Uterus (tissue), 4 donors: Measurements from ENCODE around the gene CACNB4. TPM values are rescaled to one million over a fixed set of nuclear protein-coding genes. Genes with fewer than 3 reads are reported as not detected.

Experiments used
- DNase-seq, 2 donors: peaks; one replicate each; pipeline ENCODE4 v3.0.0-alpha.2; 2019 to 2020
- H3K27ac ChIP-seq, 2 donors: fragments of 200-600 bp; sonication (generic); 1 replicate in 1 of 2; 2 replicates in 1 of 2; pipeline ENCODE4 v1.5.1; 2016 to 2018
- H3K27me3 ChIP-seq, 2 donors: fragments of 200-600 bp; sonication (generic); one replicate each; pipeline ENCODE4 v1.5.1; 2018 to 2019; ENCODE audit warnings: control low read depth in 1 of 2
- H3K36me3 ChIP-seq, 2 donors: fragments of 200-600 bp; sonication (generic); one replicate each; pipeline ENCODE4 v1.5.1; 2019; ENCODE audit warnings: control low read depth in 1 of 2
- H3K4me1 ChIP-seq, 2 donors: fragments of 200-600 bp; sonication (generic); one replicate each; pipeline ENCODE4 v1.5.1; 2018 to 2019; ENCODE audit warnings: control low read depth in 1 of 2
- H3K4me3 ChIP-seq, 2 donors: fragments of 200-600 bp; sonication (generic); 1 replicate in 1 of 2; 2 replicates in 1 of 2; pipeline ENCODE4 v1.5.1; 2018 to 2019; ENCODE audit warnings: mild to moderate bottlenecking in 1 of 2
- H3K9me3 ChIP-seq, 2 donors: fragments of 200-600 bp; sonication (generic); one replicate each; pipeline ENCODE4 v1.5.1; 2019; ENCODE audit warnings: control low read depth in 1 of 2
- POLR2A ChIP-seq, 2 donors: fragments of 450-650 bp; IDR thresholded peaks; one replicate each; pipeline ENCODE4 v1.6.1; 2016; ENCODE audit warnings: antibody characterized with exemption in 2 of 2, mild to moderate bottlenecking in 1 of 2, moderate library complexity in 1 of 2
- intact Hi-C: fragments of 100-400 bp; cut with DNase I; formaldehyde crosslinking; loops from one replicate; pipeline ENCODE4 v1.15.1; 2023; ENCODE audit warnings: low total_unique reads
- total RNA-seq, 4 donors: library from RNA; depleted of rRNA in 3 of 4; stranded (reverse); fragments of >200 nt in 3 of 4; gene quantifications; one replicate each; pipeline versions ENCODE4 v1.1.0 to v1.2.4, GENCODE V29; 2014 to 2023
- TF ChIP-seq, protein P1 (sequence below), 4 experiments: fragments of 200-600 bp in 2 of 4; fragments of 450-650 bp in 2 of 4; sonication (generic) in 2 of 4; IDR thresholded peaks; one replicate each; pipeline ENCODE4 v1.5.1; 2016 to 2019; ENCODE audit warnings: antibody characterized with exemption in 4 of 4, mild to moderate bottlenecking in 2 of 4, moderate library complexity in 1 of 4
- donor health status: DM: yes; HTN: yes; CAD: no.

Gene CACNB4
- total RNA-seq, 4 donors from 2014 or later = 0.26 to 14.0 (median 1.6) TPM

DNA sequence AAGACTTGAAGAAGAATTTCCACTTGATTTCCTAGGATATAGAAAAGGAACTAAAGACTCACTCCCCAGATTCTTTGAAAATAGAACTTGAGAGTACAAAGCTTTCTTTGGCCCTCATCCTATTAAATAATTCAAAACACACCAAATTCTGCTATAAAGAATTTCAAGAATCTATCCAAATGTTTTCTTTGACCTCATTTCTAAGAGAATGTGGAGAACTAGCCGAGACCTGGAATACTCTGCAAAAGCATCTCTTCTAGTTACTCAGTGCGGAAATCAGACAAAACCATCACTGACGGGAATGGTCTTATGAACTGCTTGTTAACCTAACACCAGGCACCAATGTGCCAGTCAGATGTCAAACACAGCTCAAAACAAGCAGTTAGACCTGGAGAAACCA is 226.4 kb downstream of the CACNB4 start:
- H3K9me3 ChIP-seq = no peaks in the 10 kb centered on the region
- H3K36me3 ChIP-seq = no peaks in the 10 kb centered on the region
- intact Hi-C loops = no loop called here
- no peaks in the 10 kb centered on the region for H3K27me3 ChIP-seq
- TF ChIP-seq, protein P1, sequence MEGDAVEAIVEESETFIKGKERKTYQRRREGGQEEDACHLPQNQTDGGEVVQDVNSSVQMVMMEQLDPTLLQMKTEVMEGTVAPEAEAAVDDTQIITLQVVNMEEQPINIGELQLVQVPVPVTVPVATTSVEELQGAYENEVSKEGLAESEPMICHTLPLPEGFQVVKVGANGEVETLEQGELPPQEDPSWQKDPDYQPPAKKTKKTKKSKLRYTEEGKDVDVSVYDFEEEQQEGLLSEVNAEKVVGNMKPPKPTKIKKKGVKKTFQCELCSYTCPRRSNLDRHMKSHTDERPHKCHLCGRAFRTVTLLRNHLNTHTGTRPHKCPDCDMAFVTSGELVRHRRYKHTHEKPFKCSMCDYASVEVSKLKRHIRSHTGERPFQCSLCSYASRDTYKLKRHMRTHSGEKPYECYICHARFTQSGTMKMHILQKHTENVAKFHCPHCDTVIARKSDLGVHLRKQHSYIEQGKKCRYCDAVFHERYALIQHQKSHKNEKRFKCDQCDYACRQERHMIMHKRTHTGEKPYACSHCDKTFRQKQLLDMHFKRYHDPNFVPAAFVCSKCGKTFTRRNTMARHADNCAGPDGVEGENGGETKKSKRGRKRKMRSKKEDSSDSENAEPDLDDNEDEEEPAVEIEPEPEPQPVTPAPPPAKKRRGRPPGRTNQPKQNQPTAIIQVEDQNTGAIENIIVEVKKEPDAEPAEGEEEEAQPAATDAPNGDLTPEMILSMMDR (IDR thresholded peaks at IDR 0.05) = no peak
- no peak for TF ChIP-seq POLR2A (IDR thresholded peaks at IDR 0.05)
- no peak for DNase-seq
- no peaks in the 10 kb centered on the region for H3K4me1 ChIP-seq
- H3K4me3 ChIP-seq = no peak overlapping the region
- H3K27ac ChIP-seq = no peak overlapping the region

DNA sequence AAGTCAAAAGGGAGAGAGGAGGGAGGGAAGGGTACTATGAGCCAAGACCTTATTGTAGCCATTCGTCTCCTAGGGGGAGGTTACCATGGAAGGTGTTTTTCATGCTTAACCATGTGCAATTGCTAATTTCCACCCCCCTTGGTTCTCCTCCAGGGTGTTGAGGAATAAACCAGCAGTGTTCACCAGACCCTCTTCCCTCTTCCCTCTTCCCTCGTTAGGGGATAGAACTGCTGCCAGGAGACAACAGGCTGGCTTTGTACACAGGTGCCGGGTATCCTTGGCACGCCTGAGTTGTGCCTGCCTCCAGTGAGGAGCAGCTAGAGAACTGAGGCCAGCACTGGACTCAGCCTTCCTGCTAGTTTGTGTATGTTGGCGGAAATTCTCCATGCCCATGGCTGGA is 229.6 kb downstream of the CACNB4 start:
- Histone ChIP-seq H3K4me1 (no peaks in the 10 kb centered on the region), H3K36me3 (no peaks in the 10 kb centered on the region), H3K9me3 (no peaks in the 10 kb centered on the region), H3K27me3 (no peaks in the 10 kb centered on the region), H3K27ac (no peak overlapping the region), H3K4me3 (no peak overlapping the region)
- intact Hi-C loops = no loop called here
- no peak for DNase-seq
- TF ChIP-seq, protein P1 (IDR thresholded peaks at IDR 0.05) = no peak
- TF ChIP-seq POLR2A (IDR thresholded peaks at IDR 0.05) = no peak

DNA sequence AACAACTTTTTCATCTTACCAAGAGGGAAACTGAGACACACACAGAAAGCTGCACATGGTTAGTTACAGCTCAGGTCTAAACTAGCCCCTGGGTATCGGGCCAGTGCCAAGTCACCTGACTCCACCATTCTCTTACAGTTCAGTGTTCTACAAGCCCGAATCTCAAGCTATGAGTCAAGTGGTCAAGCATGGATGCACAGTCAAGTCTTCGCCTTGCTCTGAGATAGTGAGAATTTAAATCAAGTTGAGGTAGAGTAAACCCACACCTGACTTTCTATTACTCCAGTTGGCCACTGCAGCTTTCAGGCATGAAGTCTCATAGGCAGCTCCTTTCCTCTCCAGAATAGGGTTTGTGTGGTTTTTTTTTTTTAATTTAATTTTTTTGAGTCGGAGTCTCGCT is 236.1 kb downstream of the CACNB4 start:
- DNase-seq = no peak
- Histone ChIP-seq H3K27ac (no peak overlapping the region), H3K9me3 (no peaks in the 10 kb centered on the region), H3K4me1 (no peaks in the 10 kb centered on the region), H3K27me3 (no peaks in the 10 kb centered on the region), H3K4me3 (no peak overlapping the region), H3K36me3 (no peaks in the 10 kb centered on the region)
- intact Hi-C loops = no loop called here
- TF ChIP-seq, protein P1 (IDR thresholded peaks at IDR 0.05) = no peak
- TF ChIP-seq POLR2A (IDR thresholded peaks at IDR 0.05) = no peak

DNA sequence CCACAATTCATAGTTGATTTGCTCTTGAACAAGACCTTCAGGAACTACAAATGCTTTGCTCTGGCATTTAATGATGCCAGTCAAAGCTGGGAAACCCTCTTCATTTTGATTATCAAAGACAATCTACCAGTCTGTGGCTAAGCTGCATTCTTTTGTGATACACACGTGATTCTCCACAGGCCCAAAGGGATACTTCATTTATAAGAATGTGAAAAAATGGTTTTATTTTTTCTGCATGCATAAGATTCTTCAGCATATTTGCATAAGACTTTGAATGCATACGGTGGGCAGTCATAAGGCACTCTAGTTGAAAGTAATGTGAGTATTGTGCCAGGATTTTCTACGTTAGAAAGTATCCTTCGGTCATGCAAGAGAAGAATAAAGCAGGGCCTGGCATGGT is 237.7 kb downstream of the CACNB4 start:
- Histone ChIP-seq H3K4me1 (no peaks in the 10 kb centered on the region), H3K36me3 (no peaks in the 10 kb centered on the region), H3K9me3 (no peaks in the 10 kb centered on the region), H3K27ac (no peak overlapping the region), H3K4me3 (no peak overlapping the region), H3K27me3 (no peaks in the 10 kb centered on the region)
- no peak for DNase-seq
- intact Hi-C loops = no loop called here
- no peak for TF ChIP-seq POLR2A (IDR thresholded peaks at IDR 0.05)
- TF ChIP-seq, protein P1 (IDR thresholded peaks at IDR 0.05) = no peak

DNA sequence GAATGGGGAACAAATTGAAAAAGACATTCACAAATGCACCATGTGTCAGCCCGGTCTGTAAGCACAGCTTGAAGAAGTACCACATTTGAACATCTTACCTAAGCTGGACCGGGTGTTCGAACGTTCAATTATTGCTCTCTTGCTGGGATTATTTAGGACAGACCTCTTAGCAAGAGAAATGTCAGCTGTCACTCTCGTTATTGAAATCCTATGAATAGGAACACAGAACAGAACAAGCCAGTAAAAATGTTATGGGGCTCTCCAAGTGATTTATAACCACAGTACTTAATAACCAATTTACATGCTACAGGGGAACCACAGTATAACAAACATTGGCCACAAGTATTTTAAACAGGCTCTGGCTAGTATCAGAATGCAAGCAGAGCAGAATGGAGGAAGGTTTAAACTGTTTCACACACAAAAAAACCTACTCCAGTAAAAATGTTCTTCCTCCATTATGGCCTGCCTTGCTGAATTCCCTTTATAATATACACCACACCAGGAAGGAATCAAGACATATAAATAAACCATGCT is 238.2 kb downstream of the CACNB4 start:
- TF ChIP-seq, protein P1 (IDR thresholded peaks at IDR 0.05) = no peak
- no peak for TF ChIP-seq POLR2A (IDR thresholded peaks at IDR 0.05)
- H3K27ac ChIP-seq = no peak overlapping the region

More for the DNA sequence above, 238.2 kb downstream of the CACNB4 start:
- Histone ChIP-seq H3K4me1 (no peaks in the 10 kb centered on the region), H3K9me3 (no peaks in the 10 kb centered on the region), H3K27me3 (no peaks in the 10 kb centered on the region), H3K4me3 (no peak overlapping the region), H3K36me3 (no peaks in the 10 kb centered on the region)
- no peak for DNase-seq
- intact Hi-C loops = no loop called here
